Measurements from ENCODE around the gene PRPF8.
"Not testable (repeated sequence)": the region's sequence is repeated elsewhere in the genome, so short reads cannot be mapped to it uniquely, and the experiment has no call there.

PRPF8 gene

GRCh38 chr17:1716076-1716911, 31.6 kb upstream of the PRPF8 start:
- DNase-seq: peak; percentile 99

DNA sequence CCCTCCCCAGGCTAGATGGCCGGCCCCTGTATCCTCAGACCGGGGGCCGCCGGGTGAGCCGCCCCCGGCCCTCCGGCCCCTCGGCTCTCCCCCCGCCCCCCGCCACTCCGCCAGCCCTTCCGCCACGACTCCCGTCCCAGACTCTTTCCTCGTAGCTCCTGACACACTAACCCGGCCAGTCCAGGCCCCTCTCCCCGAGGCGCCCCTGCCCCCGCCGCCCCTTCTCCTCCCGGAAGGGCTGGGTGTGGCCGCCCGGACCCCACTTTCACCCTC, 31.1 kb upstream of the PRPF8 start:
- DNase-seq: no peak

- no peak for DNase-seq
Measured at GRCh38 chr17:1714980-1715802, 30.5 kb upstream of the PRPF8 start.

DNA sequence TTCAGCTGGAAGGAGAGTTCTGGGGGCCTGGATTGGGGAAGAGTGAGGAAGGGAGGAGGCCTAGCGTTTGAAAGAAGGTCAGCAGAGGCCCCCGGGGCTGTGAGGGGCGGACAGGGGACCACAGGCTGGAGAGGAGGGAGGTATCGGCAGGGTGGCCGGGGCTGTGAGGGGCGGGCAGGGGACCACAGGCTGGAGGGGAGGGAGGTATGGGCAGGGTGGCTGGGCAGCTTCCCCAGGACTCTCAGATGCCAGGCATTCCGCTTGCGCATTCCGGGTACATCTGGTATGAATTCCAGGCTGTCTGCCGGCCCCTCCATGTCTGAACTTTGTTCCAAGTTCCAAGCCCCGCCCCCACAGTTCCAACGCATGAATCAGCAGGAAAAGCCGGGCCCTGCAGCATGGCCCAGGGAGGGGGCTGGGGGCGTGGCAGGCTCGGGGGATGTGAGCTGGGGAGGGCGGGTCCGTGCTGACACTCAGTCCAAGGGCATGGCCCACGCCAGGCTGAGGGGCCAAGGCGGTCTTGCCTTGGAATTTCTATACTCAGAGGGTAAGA, 29.8 kb upstream of the PRPF8 start:
- no peak for DNase-seq

DNA sequence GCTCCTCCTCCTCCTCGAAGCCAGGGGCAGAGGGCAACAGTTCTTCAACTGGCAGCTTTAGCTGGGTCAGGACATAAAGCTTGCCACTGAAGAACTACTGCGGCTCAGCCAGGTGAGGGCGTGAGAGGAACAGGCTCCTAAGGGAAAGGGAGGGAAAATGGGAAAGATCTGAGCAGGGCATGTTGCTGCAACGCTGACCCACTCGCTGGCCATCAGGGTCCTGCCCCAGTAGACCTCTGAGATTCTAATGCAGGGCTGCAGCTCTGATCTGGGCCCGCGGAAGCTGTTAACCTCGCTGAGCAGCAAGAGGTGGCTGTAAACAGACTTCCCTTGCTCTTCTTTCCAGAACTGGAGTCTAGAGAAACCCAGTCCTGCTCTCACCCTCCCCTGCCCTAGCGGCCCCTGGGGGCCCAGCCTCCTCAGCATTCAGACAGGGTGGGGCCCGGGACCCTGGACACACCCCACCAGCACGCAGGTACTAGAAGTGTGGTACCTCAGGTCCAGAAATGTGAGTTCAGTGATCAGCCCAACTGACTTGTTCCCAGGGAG, 29.3 kb upstream of the PRPF8 start:
- no peak for DNase-seq

DNA sequence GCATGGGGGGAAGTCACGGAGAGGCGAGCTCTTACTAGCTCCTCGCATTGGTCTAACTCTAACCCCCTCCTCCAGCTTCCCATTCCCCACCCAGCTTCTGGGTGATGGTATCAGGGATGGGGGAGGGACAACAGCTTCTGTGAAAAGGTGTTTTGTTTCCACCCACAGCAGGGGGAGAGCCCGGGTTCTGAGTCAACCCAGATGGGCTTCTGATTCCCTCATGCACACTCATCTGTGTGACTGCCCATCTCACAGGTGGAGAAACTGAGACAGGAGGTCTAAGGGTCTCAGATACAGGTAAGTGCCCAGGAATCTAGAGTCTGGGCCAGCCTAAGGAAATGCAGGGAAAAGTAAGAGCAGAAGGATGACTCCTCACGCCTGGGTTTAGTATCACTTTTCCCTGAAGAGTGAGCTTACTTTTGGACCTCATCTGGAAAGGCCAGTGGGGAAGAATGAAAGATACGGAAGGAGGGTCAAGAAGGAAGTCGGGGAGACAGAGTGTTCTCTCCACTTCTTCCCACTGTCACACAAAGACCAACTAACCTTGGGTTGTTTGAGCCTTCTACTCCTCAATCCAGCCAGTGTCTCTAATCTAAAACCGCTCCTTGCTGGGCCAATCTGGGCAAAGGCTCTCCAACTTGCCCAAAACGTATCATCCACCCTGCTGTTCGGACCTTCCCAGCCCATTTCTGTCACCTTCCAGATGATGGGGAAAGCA, 28.7 kb upstream of the PRPF8 start:
- DNase-seq: no peak

DNA sequence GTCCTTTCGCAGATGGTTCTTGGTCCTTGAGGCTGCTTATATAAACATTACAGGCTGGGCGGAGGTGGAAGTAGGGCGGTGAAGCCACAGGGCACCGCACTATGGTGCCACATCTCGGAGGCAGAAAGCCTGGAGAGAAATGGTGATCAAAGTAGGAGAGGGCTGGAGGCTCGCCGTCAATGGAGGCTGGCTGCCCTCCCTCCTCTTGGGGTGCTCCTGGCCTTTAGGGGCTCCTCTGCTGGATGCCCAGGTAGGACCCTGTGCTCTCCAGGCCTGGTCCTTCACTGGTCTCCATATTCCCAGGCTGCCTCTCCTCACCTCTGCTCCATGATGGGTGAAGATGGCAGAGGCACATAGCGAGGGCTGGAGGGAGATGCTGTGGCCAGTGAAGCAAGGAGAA, 27.6 kb upstream of the PRPF8 start:
- no peak for DNase-seq

DNA sequence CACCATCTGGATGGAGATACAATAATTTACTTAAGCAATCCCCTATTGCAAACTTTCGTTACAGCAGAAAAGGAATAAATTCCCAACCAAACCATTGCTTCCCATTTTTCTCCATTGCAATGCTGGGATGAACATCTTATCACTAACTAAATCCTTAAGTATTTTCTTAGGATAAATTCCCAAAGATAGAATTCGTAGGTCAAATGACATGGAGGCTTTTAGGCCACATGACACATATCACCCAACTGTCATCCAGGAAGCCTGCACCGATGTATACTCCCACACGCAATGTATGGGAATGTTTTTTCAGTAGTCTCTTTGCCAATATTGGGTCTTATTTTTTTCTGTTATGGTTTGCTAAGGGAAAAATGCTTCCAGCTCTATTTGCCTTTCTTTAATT, 27.1 kb upstream of the PRPF8 start:
- DNase-seq: no peak

- DNase-seq: no peak
Measured at GRCh38 chr17:1710807-1711553, 26.3 kb upstream of the PRPF8 start.

- DNase-seq: no peak
Measured at GRCh38 chr17:1709971-1710806, 25.5 kb upstream of the PRPF8 start, which contains the start of gene TLCD2. Gene TLCD2, minus strand, starts transcription at chr17:1710377. Its CDS starts 135 bp downstream, at chr17:1710242.

DNA sequence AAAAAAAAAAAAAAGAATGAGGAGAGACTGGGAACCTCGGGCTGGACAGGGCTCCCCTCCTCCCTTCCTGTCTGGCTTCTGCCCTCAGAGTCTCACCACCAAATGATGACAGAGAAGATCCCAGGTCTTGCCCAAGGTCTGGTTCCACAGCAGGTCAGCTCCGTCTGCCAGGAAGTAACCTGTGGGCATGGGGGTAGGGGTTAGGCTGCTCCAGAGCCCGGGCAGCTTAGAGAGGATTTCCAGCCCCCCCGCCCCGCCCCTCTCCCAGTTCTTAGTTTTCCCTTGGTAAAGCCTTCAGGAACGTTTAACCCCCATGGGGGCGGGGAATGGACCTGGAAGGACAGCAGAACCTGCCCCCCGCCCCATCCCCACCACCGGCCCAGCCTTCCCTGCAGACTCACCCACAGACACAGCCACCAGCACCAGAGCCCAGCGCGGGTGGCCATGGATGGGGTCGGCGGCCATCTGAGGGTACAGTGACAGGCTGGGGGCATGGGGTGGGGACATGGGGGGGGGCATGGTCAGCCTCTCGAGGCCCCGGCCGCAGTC, 24.8 kb upstream of the PRPF8 start:
- no peak for DNase-seq

DNA sequence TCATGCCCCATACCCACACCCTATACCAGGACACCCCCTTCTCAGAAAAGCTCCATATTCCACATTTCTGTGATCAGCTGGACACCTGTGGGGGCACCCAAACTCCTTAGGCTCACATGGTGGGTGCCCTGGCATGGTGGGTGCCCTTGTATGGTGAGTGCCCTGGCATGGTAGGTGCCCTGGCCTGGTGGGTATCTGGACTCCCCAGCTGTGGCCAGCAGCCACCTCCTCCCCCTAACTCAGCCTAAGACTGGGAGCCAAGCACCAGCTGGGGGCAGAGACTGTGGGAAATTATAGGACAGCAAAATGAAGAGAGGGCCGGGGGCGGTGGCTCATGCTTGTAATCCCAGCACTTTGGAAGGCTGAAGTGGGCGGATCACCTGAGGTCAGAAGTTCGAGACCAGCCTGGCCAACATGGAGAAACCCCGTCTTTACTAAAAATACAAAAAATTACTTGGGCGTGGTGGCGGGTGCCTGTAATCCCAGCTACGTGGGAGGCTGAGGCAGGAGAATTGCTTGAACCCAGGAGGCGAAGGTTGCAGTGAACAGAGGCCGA, 24.2 kb upstream of the PRPF8 start:
- not testable (repeated sequence) for DNase-seq

GRCh38 chr17:1707107-1707506, 22.4 kb upstream of the PRPF8 start:
- DNase-seq: no peak

DNA sequence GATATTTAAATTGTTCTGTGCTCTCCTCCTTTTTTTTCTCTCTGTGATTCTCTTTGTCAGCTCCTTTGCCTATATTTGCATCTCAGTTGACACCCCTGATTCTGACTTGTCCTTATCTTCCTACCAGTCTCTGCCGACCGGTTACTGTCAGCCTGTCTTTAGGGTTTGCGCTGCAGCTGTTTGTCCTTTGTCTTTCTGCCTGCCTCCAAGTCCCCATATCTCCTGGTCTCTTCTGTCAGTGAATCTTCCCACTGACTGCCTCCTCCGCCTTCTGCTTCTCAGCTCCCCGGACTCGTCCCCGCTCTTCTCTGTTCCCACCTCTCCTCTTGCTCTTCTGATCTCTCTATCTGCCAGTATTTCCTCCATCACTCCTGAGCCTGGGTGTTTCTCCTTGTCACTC, 20.3 kb upstream of the PRPF8 start:
- no peak for DNase-seq

- no peak for DNase-seq
Measured at GRCh38 chr17:1703063-1703462, 18.4 kb upstream of the PRPF8 start.

DNA sequence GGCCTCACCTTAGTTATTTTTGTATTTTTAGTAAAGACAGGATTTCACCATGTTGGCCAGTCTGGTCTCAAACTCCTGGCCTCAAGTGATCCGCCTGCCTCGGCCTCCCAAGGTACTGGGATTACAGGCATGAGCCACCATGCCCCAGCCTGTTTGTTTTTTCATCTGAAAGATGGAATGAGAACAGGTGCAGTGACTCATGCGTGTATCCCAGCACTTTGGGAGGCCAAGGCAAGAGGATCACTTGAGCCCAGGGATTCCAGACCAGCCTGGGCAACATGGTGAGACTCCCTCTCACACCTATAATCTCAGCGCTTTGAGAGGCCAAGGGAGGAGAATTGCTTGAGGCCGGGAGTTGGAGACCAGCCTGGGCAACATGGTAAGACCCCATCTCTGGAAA, 15.2 kb upstream of the PRPF8 start:
- DNase-seq: not testable (repeated sequence)

- no peak for DNase-seq
Measured at GRCh38 chr17:1697681-1698080, 13.0 kb upstream of the PRPF8 start.

GRCh38 chr17:1695365-1695764, 10.7 kb upstream of the PRPF8 start:
- no peak for DNase-seq

GRCh38 chr17:1693339-1693738, 8.7 kb upstream of the PRPF8 start:
- DNase-seq: no peak

DNA sequence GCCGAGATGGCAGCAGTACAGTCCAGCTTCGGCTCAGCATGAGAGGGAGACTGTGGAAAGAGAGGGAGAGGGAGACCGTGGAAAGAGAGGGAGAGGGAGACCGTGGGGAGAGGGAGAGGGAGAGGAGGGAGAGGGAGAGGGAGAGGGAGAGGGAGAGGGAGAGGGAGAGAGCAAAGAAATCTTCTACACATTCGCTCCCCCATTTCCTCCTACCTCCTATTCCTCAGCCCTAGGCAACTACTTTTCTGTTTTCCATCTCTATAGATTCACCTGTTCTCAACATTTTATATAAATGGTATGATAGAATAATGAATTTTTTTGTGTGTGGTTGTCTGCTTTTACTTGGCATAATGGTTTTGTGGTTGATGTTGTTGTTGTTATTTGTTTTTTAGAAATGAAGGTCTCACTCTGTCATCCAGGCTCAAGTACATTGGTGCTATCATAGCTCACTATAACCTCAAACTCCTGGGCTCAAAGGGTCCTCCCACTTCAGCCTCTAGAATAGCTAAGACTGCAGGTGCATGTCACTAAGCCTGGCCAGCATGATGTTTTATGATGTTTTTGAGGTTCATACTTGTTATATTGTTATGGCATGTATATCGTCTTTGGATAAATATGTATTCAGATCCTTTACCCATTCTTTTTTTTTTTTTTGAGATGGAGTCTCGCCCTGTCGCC, 6.0 kb upstream of the PRPF8 start:
- no peak for DNase-seq
